HG03103 (cell line): ENCODE data around the gene MORN1.

Experiments
- ATAC-seq: cut with Tn5 transposase; IDR thresholded peaks from one replicate; pipeline ENCODE4 v1.9.1; 2021; ENCODE audit warnings: low read depth; ENCODE audit not compliant: unreplicated experiment

The MORN1 gene

GRCh38 chr1:2406451-2407041 lies 15.2 kb upstream of the MORN1 start:
- no peak for ATAC-seq

GRCh38 chr1:2405588-2406295 lies 14.4 kb upstream of the MORN1 start:
- ATAC-seq: no peak

GRCh38 chr1:2404890-2405511 lies 13.6 kb upstream of the MORN1 start:
- no peak for ATAC-seq

- no peak for ATAC-seq
Observed at GRCh38 chr1:2404142-2404889, 13.0 kb upstream of the MORN1 start.

GRCh38 chr1:2403273-2403672 lies 11.9 kb upstream of the MORN1 start:
- no peak for ATAC-seq

- no peak for ATAC-seq
Observed at GRCh38 chr1:2402420-2402819, 11.1 kb upstream of the MORN1 start.

- no peak for ATAC-seq
Observed at GRCh38 chr1:2400950-2401649, 9.7 kb upstream of the MORN1 start.

GRCh38 chr1:2400576-2400909 lies 9.2 kb upstream of the MORN1 start:
- no peak for ATAC-seq

- no peak for ATAC-seq
Observed at GRCh38 chr1:2399890-2400575, 8.7 kb upstream of the MORN1 start.

- ATAC-seq: no peak
Observed at GRCh38 chr1:2398871-2399270, 7.5 kb upstream of the MORN1 start.

GRCh38 chr1:2397007-2397679 lies 5.8 kb upstream of the MORN1 start:
- no peak for ATAC-seq

- ATAC-seq: no peak
Observed at GRCh38 chr1:2396476-2396875, 5.1 kb upstream of the MORN1 start.

GRCh38 chr1:2396059-2396458 lies 4.7 kb upstream of the MORN1 start:
- ATAC-seq: no peak

- no peak for ATAC-seq
Observed at GRCh38 chr1:2395245-2395644, 3.9 kb upstream of the MORN1 start.

- no peak for ATAC-seq
Observed at GRCh38 chr1:2394761-2395160, 3.4 kb upstream of the MORN1 start.

- no peak for ATAC-seq
Observed at GRCh38 chr1:2394220-2394619, 2.9 kb upstream of the MORN1 start.

GRCh38 chr1:2393471-2393877 lies 2.1 kb upstream of the MORN1 start:
- ATAC-seq: no peak

GRCh38 chr1:2392686-2393085 lies 1.3 kb upstream of the MORN1 start:
- no peak for ATAC-seq

GRCh38 chr1:2391931-2392509 lies 666 bp upstream of the MORN1 start:
- no peak for ATAC-seq
